Measurements from ENCODE around the gene FCN3.

FCN3 gene

DNA sequence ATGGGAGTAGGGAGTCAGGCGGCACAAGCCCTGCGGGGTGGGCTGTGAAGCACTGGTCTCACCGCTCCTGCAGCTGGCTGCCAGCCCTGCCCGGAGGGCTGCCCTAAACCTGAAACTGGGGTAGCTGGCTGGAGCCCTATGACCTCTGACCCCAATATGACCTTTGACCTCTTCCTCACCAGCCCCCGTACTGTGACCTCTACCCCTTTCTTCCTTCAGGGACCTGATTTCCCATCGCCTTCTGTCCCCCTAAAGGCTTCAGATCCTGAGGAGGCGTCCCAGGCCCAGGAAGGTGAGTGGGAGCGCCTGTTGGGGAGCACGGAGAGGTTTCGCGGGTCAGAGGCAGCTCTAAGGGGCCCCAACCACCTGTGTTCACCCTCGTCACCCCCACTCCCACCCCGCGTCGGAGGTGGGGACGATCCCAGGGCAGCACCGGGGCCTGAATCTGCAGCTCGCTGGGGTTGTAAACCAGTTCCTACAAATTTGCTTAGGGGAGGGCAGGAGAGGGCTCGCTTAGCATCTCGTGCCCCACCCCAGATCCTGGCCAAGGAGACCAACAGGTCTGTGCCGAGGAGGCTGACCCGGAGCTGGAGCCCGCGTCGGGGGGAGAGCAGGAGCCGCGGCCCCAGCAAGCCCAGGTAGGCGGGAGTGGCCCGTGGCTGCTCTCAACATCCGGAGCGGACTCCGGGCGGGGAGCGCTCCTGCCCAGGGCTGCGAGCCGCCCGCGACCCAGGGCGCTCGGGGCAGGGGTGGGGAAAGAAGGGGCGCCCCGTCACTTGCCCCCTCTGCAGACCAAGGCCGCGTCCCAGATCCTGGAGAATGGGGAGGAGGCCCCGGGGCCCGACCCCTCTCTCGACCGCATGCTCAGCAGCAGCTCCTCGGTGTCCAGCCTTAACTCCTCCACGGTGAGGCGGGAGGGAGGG is 25.5 kb downstream of the FCN3 start:
- Histone ChIP-seq H3K27me3 (ENCODE audit: control insufficient read depth, low read length) (no peaks in the 10 kb centered on the region), H3K4me3 (ENCODE audit: low read length) (no peak overlapping the region), H3K36me3 (ENCODE audit: control insufficient read depth, low read length) (no peaks in the 10 kb centered on the region), H3K4me2 (ENCODE audit: low read length) (no peak overlapping the region), H3F3A (ENCODE audit: control insufficient read depth, insufficient read depth) (no peaks in the 10 kb centered on the region), H3K9me3 (ENCODE audit: control insufficient read depth, insufficient read depth, low read length) (no peaks in the 10 kb centered on the region), H3K4me1 (ENCODE audit: control insufficient read depth, low read length) (no peaks in the 10 kb centered on the region; the same call in 1 of the 2 replicates), H3K9me2 (replicated peaks; ENCODE audit: control insufficient read depth, low read length) (no peaks in the 10 kb centered on the region), H3K79me2 (ENCODE audit: control insufficient read depth, low read length) (no peaks in the 10 kb centered on the region), H4K20me1 (ENCODE audit: control insufficient read depth, insufficient read depth, low read depth, low read length) (no peaks in the 10 kb centered on the region), H3K27ac (ENCODE audit: low read depth, low read length) (no peak overlapping the region)
- no peak for TF ChIP-seq EZH2phosphoT487 (IDR thresholded peaks at IDR 0.05; ENCODE audit: borderline replicate concordance, low read length)
- TF ChIP-seq, protein P1, sequence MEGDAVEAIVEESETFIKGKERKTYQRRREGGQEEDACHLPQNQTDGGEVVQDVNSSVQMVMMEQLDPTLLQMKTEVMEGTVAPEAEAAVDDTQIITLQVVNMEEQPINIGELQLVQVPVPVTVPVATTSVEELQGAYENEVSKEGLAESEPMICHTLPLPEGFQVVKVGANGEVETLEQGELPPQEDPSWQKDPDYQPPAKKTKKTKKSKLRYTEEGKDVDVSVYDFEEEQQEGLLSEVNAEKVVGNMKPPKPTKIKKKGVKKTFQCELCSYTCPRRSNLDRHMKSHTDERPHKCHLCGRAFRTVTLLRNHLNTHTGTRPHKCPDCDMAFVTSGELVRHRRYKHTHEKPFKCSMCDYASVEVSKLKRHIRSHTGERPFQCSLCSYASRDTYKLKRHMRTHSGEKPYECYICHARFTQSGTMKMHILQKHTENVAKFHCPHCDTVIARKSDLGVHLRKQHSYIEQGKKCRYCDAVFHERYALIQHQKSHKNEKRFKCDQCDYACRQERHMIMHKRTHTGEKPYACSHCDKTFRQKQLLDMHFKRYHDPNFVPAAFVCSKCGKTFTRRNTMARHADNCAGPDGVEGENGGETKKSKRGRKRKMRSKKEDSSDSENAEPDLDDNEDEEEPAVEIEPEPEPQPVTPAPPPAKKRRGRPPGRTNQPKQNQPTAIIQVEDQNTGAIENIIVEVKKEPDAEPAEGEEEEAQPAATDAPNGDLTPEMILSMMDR (IDR thresholded peaks at IDR 0.05; ENCODE audit: low read depth, low read length, poor library complexity, severe bottlenecking) = no peak

DNA sequence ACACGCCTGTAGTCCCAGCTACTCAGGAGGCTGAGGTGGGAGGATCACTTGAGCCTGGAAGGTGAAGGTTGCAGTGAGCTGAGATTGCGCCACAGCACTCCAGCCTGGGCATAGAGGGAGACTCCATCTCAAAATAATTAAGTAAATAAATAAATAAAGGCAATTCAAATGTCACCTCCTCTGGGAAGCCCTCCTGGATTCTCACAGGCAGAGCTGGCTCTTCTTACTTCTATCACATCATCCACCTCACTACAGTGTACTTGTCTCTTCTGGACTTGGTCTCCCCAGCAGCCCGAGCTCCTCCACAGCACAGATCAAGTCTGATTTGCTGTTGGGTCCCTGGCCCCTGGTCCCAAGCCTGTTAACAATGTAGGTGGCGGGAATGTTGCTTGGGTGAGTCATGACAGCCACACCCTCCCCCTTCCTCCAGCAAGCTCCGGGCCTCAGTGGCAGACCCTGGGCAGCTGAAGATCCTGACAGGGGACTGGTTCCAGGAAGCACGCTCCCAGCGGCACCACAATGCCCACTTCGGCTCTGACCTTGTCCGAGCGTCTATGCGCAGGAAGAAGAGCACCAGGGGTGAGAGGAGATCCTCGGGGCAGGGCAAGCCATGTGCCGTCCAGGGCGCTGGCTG is 27.5 kb downstream of the FCN3 start:
- Histone ChIP-seq H3K79me2 (ENCODE audit: control insufficient read depth, low read length) (peaks cover 15% of the 10 kb centered on the region), H3K27ac (ENCODE audit: low read depth, low read length) (no peak overlapping the region)

DNA sequence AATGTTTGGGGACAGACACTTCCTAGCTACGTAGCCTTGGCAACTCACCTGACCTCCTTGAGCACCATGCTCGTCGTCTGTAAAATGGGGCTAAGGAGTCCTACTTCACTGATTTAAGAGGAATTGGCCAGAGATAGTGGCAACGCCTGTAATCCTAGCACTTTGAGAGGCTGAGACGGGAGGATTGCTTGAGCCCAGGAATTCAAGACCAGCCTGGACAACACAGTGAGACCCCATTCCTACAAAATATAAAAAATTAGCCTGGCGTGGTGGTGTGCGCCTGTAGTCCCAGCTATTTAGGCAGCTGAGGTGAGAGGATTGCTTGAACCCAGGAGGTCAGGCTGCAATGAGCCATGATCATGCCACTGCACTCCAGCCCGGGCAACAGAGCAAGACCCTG is 28.3 kb downstream of the FCN3 start:
- Histone ChIP-seq H3K4me1 (ENCODE audit: control insufficient read depth, low read length) (peaks cover 27% of the 10 kb centered on the region), H3K27ac (ENCODE audit: low read depth, low read length) (no peak overlapping the region), H3K9me2 (replicated peaks; ENCODE audit: control insufficient read depth, low read length) (no peaks in the 10 kb centered on the region), H3K79me2 (ENCODE audit: control insufficient read depth, low read length) (peaks cover 17% of the 10 kb centered on the region), H4K20me1 (ENCODE audit: control insufficient read depth, insufficient read depth, low read depth, low read length) (no peaks in the 10 kb centered on the region), H3K4me2 (ENCODE audit: low read length) (no peak overlapping the region), H3K36me3 (ENCODE audit: control insufficient read depth, low read length) (no peaks in the 10 kb centered on the region), H3F3A (ENCODE audit: control insufficient read depth, insufficient read depth) (no peaks in the 10 kb centered on the region), H3K4me3 (ENCODE audit: low read length) (no peak overlapping the region), H3K27me3 (ENCODE audit: control insufficient read depth, low read length) (no peaks in the 10 kb centered on the region), H3K9me3 (ENCODE audit: control insufficient read depth, insufficient read depth, low read length) (no peaks in the 10 kb centered on the region)
- TF ChIP-seq EZH2phosphoT487 (IDR thresholded peaks at IDR 0.05; ENCODE audit: borderline replicate concordance, low read length) = no peak
- TF ChIP-seq, protein P1 (IDR thresholded peaks at IDR 0.05; ENCODE audit: low read depth, low read length, poor library complexity, severe bottlenecking) = no peak

More for the DNA sequence above, 27.5 kb downstream of the FCN3 start:
- Histone ChIP-seq H3K4me3 (ENCODE audit: low read length) (no peak overlapping the region), H3K4me2 (ENCODE audit: low read length) (no peak overlapping the region), H3K36me3 (ENCODE audit: control insufficient read depth, low read length) (no peaks in the 10 kb centered on the region), H3K9me2 (replicated peaks; ENCODE audit: control insufficient read depth, low read length) (no peaks in the 10 kb centered on the region), H3K4me1 (ENCODE audit: control insufficient read depth, low read length) (peaks cover 20% of the 10 kb centered on the region), H3K27me3 (ENCODE audit: control insufficient read depth, low read length) (no peaks in the 10 kb centered on the region), H3K9me3 (ENCODE audit: control insufficient read depth, insufficient read depth, low read length) (no peaks in the 10 kb centered on the region), H3F3A (ENCODE audit: control insufficient read depth, insufficient read depth) (no peaks in the 10 kb centered on the region), H4K20me1 (ENCODE audit: control insufficient read depth, insufficient read depth, low read depth, low read length) (no peaks in the 10 kb centered on the region)
- no peak for TF ChIP-seq EZH2phosphoT487 (IDR thresholded peaks at IDR 0.05; ENCODE audit: borderline replicate concordance, low read length)
- TF ChIP-seq, protein P1 (IDR thresholded peaks at IDR 0.05; ENCODE audit: low read depth, low read length, poor library complexity, severe bottlenecking) = no peak

All from DOHH2 (cell line).